NB4 (cell line): ENCODE measurements around the gene VWA3A.

Source experiments
- POLR2A ChIP-seq: IDR thresholded peaks from 2 replicates; pipeline ENCODE4 v1.6.1; 2011; ENCODE audit warnings: mild to moderate bottlenecking; ENCODE audit not compliant: insufficient read length; ENCODE audit errors: extremely low read depth
- TF ChIP-seq, protein P1 (sequence below): IDR thresholded peaks from one replicate; pipeline ENCODE4 v1.5.1; 2012; ENCODE audit warnings: low read depth, low read length
- TF ChIP-seq, protein P2 (sequence below): IDR thresholded peaks from 2 replicates; pipeline ENCODE4 v1.6.1; 2011; ENCODE audit warnings: low read depth, low read length

- TF ChIP-seq, protein P1, sequence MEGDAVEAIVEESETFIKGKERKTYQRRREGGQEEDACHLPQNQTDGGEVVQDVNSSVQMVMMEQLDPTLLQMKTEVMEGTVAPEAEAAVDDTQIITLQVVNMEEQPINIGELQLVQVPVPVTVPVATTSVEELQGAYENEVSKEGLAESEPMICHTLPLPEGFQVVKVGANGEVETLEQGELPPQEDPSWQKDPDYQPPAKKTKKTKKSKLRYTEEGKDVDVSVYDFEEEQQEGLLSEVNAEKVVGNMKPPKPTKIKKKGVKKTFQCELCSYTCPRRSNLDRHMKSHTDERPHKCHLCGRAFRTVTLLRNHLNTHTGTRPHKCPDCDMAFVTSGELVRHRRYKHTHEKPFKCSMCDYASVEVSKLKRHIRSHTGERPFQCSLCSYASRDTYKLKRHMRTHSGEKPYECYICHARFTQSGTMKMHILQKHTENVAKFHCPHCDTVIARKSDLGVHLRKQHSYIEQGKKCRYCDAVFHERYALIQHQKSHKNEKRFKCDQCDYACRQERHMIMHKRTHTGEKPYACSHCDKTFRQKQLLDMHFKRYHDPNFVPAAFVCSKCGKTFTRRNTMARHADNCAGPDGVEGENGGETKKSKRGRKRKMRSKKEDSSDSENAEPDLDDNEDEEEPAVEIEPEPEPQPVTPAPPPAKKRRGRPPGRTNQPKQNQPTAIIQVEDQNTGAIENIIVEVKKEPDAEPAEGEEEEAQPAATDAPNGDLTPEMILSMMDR = no peak
- TF ChIP-seq POLR2A = no peak
- TF ChIP-seq, protein P2, sequence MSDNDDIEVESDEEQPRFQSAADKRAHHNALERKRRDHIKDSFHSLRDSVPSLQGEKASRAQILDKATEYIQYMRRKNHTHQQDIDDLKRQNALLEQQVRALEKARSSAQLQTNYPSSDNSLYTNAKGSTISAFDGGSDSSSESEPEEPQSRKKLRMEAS = no peak
Observed at GRCh38 chr16:22188267-22188594, 95.9 kb downstream of the VWA3A start.
